HEK293T (cell line): ENCODE results near the gene TBC1D10B.

Experiments used
- CTCF ChIA-PET: fragments of 350-600 bp; formaldehyde crosslinking; extraction: SDS; loops from one replicate; lab custom pipeline; 2021; ENCODE audit warnings: antibody characterized with exemption, inconsistent platforms; lab: Yijun Ruan, JAX
- POLR2A ChIA-PET: fragments of 350-600 bp; formaldehyde crosslinking; extraction: SDS; loops from one replicate; lab custom pipeline; 2020; ENCODE audit warnings: antibody characterized with exemption, inconsistent platforms; lab: Yijun Ruan, JAX
- DNase-seq: peaks from one replicate; pipeline ENCODE4 v3.0.0; 2012; ENCODE audit warnings: mixed read lengths; ENCODE audit errors: extremely low spot score
- ARNT ChIP-seq: fragments of 450-650 bp; IDR thresholded peaks from 2 replicates; pipeline ENCODE4 v1.6.1; 2017; ENCODE audit warnings: mild to moderate bottlenecking
- BHLHE40 ChIP-seq: fragments of 450-650 bp; IDR thresholded peaks from 2 replicates; pipeline ENCODE4 v1.6.1; 2016; ENCODE audit warnings: mild to moderate bottlenecking, moderate library complexity, borderline replicate concordance
- CTBP1 ChIP-seq: fragments of 450-650 bp; IDR thresholded peaks from 2 replicates; pipeline ENCODE4 v1.6.1; 2016; ENCODE audit warnings: borderline replicate concordance
- ELF4 ChIP-seq: fragments of 450-650 bp; IDR thresholded peaks from 2 replicates; pipeline ENCODE4 v1.6.1; 2017; ENCODE audit warnings: antibody characterized with exemption
- FOXA1 ChIP-seq: fragments of 450-650 bp; IDR thresholded peaks from 2 replicates; pipeline ENCODE4 v1.6.1; 2016; ENCODE audit warnings: mild to moderate bottlenecking
- FOXK2 ChIP-seq: fragments of 450-650 bp; IDR thresholded peaks from 2 replicates; pipeline ENCODE4 v1.6.1; 2016; ENCODE audit warnings: mild to moderate bottlenecking
- FOXM1 ChIP-seq: fragments of 450-650 bp; IDR thresholded peaks from 2 replicates; pipeline ENCODE4 v1.6.1; 2017; ENCODE audit warnings: mild to moderate bottlenecking, borderline replicate concordance
- HDGF ChIP-seq: fragments of 450-650 bp; IDR thresholded peaks from 2 replicates; pipeline ENCODE4 v1.6.1; 2017; ENCODE audit warnings: antibody characterized with exemption, borderline replicate concordance
- L3MBTL2 ChIP-seq: fragments of 450-650 bp; conservative IDR thresholded peaks from 2 replicates; pipeline ENCODE4 v1.6.1; 2016; ENCODE audit warnings: mild to moderate bottlenecking
- LEF1 ChIP-seq: fragments of 450-650 bp; IDR thresholded peaks from 2 replicates; pipeline ENCODE4 v1.6.1; 2017; ENCODE audit warnings: mild to moderate bottlenecking, borderline replicate concordance
- NFRKB ChIP-seq: fragments of 450-650 bp; IDR thresholded peaks from 2 replicates; pipeline ENCODE4 v1.6.1; 2016; ENCODE audit warnings: mild to moderate bottlenecking, moderate library complexity
- PKNOX1 ChIP-seq: fragments of 450-650 bp; IDR thresholded peaks from 2 replicates; pipeline ENCODE4 v1.6.1; 2016
- SP1 ChIP-seq: fragments of 450-650 bp; IDR thresholded peaks from 2 replicates; pipeline ENCODE4 v1.6.1; 2017
- SUZ12 ChIP-seq: fragments of 450-650 bp; IDR thresholded peaks from 2 replicates; pipeline ENCODE4 v1.6.1; 2016; ENCODE audit warnings: mild to moderate bottlenecking
- TARDBP ChIP-seq: fragments of 450-650 bp; IDR thresholded peaks from 2 replicates; pipeline ENCODE4 v1.6.1; 2016
- ZNF384 ChIP-seq: fragments of 450-650 bp; IDR thresholded peaks from 2 replicates; pipeline ENCODE4 v1.6.1; 2016

The TBC1D10B gene

GRCh38 chr16:30416047-30416603 lies 45.8 kb upstream of the TBC1D10B start:
- TF ChIP-seq SP1 (no peak), ZNF384 (no peak), FOXM1 (no peak), ELF4 (no peak), HDGF (no peak), L3MBTL2 (no peak), ARNT (no peak), FOXK2 (no peak), SUZ12 (no peak), FOXA1 (no peak), LEF1 (no peak), CTBP1 (no peak), BHLHE40 (no peak), TARDBP (no peak), PKNOX1 (no peak), NFRKB (no peak)
- ChIA-PET CTCF (interaction anchor here (0.6 to 0.7 kb wide), 2 partner anchors 14 to 290 kb away, joined by 3 to 5 read pairs; partner anchors contain the start of gene DCTPP1), POLR2A (interaction anchor here (0.8 to 1.5 kb wide), 4 partner anchors 9 to 194 kb away, joined by 3 to 6 read pairs (median 4); partner anchors contain the start of genes DCTPP1, ZNF689, ZNF764 and ZNF771)
- DNase-seq, result no peak

GRCh38 chr16:30414159-30414558 lies 43.9 kb upstream of the TBC1D10B start:
- TF ChIP-seq LEF1, result no peak
- TF ChIP-seq PKNOX1, result no peak
- no peak for TF ChIP-seq FOXA1
- TF ChIP-seq BHLHE40, result no peak
- no peak for TF ChIP-seq ELF4
- TF ChIP-seq ZNF384, result no peak
- no peak for TF ChIP-seq HDGF
- TF ChIP-seq TARDBP, result no peak
- TF ChIP-seq CTBP1, result no peak
- TF ChIP-seq NFRKB, result no peak
- TF ChIP-seq SUZ12, result no peak
- TF ChIP-seq ARNT, result no peak
- TF ChIP-seq FOXM1, result no peak
- no peak for TF ChIP-seq L3MBTL2
- ChIA-PET CTCF (no interaction called here), POLR2A (interaction anchor here (0.6 to 1.4 kb wide), 2 partner anchors 11 to 16 kb away, joined by 3 to 5 read pairs; partner anchors contain the start of gene DCTPP1)
- DNase-seq, result no peak

GRCh38 chr16:30413112-30413806 lies 43.0 kb upstream of the TBC1D10B start:
- ChIA-PET CTCF (no interaction called here), POLR2A (interaction anchor here (1.4 kb wide), 1 partner anchor 17 kb away, joined by 5 read pairs; the partner anchor contains the start of gene DCTPP1)
- TF ChIP-seq CTBP1 (no peak), FOXA1 (no peak), ELF4 (no peak), BHLHE40 (no peak), TARDBP (no peak), PKNOX1 (no peak), SP1 (no peak), SUZ12 (no peak), HDGF (no peak)
- DNase-seq, result no peak

- peak; percentile 94 for DNase-seq
- CTCF ChIA-PET, result interaction anchor here (0.7 to 2.6 kb wide), 22 partner anchors 9 to 297 kb away, joined by 3 to 20 read pairs (median 5); partner anchors contain the start of genes DCTPP1, TBC1D10B and ZNF48
- POLR2A ChIA-PET, result interaction anchor here (0.7 to 7.4 kb wide), 12 partner anchors 9 to 226 kb away, joined by 3 to 97 read pairs (median 4); partner anchors contain the start of genes CD2BP2, CORO1A, DCTPP1 and ZNF48
- TF ChIP-seq BHLHE40, result no peak
These were observed 39.1 kb upstream of the TBC1D10B start for GRCh38 chr16:30409125-30410060.

GRCh38 chr16:30407804-30408534 lies 37.7 kb upstream of the TBC1D10B start:
- POLR2A ChIA-PET, result interaction anchor here (0.6 to 7.4 kb wide), 31 partner anchors 8 to 353 kb away, joined by 3 to 97 read pairs (median 4); partner anchors contain the start of genes ALDOA, CD2BP2, DCTPP1 and FBRS
- CTCF ChIA-PET, result interaction anchor here (0.6 to 2.6 kb wide), 11 partner anchors 9 to 316 kb away, joined by 3 to 20 read pairs (median 6); partner anchors contain the start of genes DCTPP1, TBC1D10B and ZNF48
- TF ChIP-seq ZNF384, result no peak
- TF ChIP-seq HDGF, result 0 out of 2 replicates have a peak, but pooled peaks have one; percentile 16
- no peak for TF ChIP-seq SUZ12
- peak; percentile 63 for DNase-seq
